ENCODE measurements around the gene TBC1D9.

TBC1D9 gene

GRCh38 chr4:140609548-140610425 lies 146.4 kb downstream of the TBC1D9 start:
- DNase-seq: peak; percentile 78

GRCh38 chr4:140607852-140608251 lies 148.3 kb downstream of the TBC1D9 start:
- DNase-seq: no peak

- no peak for DNase-seq
Observed at GRCh38 chr4:140604544-140604943, 151.6 kb downstream of the TBC1D9 start.

GRCh38 chr4:140603286-140603685 lies 152.9 kb downstream of the TBC1D9 start:
- peak; percentile 13 for DNase-seq

- no peak for DNase-seq
Observed at GRCh38 chr4:140602714-140603113, 153.5 kb downstream of the TBC1D9 start.

- no peak for DNase-seq
Observed at GRCh38 chr4:140600408-140600807, 155.8 kb downstream of the TBC1D9 start.

GRCh38 chr4:140595065-140595464 lies 161.1 kb downstream of the TBC1D9 start:
- DNase-seq: peak; percentile 59

GRCh38 chr4:140584439-140584838 lies 171.7 kb downstream of the TBC1D9 start:
- no peak for DNase-seq

GRCh38 chr4:140581078-140581477 lies 175.1 kb downstream of the TBC1D9 start:
- no peak for DNase-seq

GRCh38 chr4:140579278-140579677 lies 176.9 kb downstream of the TBC1D9 start:
- peak; percentile 38 for DNase-seq

GRCh38 chr4:140575489-140575888 lies 180.7 kb downstream of the TBC1D9 start:
- no peak for DNase-seq

GRCh38 chr4:140571620-140572019 lies 184.6 kb downstream of the TBC1D9 start:
- DNase-seq: no peak

Measured in COR-L47 (cell line).